SIG-M5 treated with dmso at 0.1 percent for 504 hours (cell line): ENCODE measurements around the gene PLET1.
A peak's percentile ranks its signal among the peaks of the same experiment; 100 is the strongest.

Source experiments
- DNase-seq: peaks from one replicate; lab custom pipeline; 2025; ENCODE audit not compliant: unreplicated experiment; lab: John Stamatoyannopoulos, UW

Gene PLET1

GRCh38 chr11:112260490-112260889 lies at the start of gene PLET1:
Gene PLET1 (minus strand): TSS chr11:112260860. CDS start chr11:112260589, 271 bp downstream.
- no peak for DNase-seq

- peak; percentile 11 for DNase-seq
Measured at GRCh38 chr11:112310419-112310818, 49.8 kb upstream of the PLET1 start.

DNA sequence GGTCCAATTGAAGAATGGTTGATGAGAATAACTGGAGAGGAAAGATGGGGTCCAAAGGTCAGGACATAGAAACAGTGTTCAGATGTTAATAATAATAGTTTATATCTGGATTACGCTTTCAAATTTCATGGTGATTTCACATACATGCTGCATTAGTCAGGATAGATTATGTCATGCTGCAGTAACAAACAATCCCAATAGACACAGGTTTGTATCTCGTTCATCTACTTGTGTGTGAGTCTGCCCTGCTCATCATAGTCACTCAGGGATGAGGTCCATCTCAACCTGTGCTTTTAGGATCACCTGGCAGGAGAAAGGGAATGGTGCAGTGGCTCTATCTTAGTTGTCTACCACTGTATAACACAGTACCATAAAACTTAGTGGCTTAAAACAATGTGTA lies 48.0 kb upstream of the PLET1 start:
- DNase-seq: no peak

DNA sequence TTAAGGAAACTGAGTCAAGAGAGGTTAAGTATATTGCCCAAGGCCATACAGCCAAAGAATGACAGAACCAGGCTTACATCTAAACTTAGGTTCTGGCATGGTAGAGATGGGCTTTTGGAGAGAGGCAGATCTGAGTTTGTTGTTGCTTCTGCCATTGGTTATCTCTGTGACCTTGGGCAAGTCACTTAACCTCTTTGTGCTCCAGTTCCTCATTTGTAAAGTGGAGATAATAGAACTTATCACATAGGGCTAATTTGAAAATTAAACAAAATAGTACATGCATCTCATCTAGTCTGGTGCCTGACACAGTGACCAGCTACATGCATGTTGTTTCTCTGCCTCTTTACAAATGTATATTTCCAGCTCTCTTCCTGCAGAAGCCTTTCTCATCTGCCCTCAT lies 47.0 kb upstream of the PLET1 start:
- DNase-seq: no peak

DNA sequence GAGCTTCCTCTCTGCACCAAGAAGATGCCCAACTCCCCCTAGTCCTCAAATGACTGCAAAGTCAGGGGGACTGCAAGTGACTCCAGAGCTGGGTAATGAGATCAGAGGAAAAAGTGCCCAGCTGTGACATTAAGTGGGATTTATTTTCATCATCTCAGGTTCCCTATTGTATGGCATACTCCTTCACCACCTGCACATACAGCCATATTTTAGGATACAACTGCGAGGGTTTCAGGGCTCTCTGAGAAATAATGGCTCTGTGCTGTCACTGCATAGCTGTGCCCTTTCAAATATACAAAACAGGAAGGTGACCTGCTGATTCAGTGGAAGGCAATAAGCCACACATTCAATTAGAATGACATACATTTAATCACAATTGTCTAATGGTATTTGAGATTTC lies 45.6 kb upstream of the PLET1 start:
- DNase-seq: no peak

GRCh38 chr11:112304914-112305313 lies 44.3 kb upstream of the PLET1 start:
- DNase-seq: no peak

DNA sequence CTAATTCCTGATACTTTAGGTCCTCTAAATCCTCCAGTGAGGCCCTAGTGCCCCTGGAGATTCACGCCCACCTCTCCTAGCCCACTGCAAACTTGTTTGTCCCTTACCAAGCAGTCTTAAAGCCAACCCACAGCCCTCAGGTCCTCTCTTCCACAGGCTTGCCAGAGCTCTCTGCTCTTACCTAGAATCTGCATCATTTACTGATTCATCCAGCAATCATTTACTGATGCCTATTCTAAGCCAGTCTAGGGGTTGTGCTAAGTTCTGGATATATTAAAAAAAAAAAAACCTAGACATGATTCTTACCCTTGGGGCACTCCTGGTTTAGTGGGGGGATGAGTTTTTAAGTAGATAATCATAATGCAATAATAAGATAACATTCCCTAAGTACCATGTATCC lies 43.0 kb upstream of the PLET1 start:
- DNase-seq: no peak

DNA sequence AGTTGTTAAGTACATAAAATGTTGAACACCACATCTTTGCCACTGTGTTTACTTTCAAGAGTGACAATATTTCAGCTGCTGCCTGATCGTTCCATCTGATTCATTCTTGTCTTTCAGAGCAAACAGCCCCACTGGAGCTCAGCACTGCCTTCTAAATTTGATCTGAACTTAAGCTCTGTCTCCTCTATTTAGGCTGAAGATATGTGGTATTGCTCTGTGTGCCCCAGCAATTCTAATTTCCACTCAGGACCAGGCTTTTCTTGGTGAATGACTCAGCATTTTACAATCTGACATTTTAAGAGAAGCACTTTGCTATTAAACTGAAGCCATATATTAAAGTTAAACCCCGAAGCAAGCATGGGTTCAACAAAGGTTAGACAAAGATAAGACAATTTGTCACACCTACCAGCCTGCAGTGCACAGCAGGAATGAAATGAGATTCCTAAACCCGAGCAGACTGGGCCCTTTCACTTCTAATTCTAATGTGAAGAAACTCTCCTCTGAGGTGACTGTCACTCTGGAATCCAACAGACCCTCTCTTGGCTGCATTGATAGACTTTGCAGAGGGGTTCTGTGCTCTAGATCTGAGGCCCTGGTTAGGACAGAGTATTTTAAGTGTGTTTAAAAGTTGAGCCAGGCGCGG lies 41.7 kb upstream of the PLET1 start:
- no peak for DNase-seq

DNA sequence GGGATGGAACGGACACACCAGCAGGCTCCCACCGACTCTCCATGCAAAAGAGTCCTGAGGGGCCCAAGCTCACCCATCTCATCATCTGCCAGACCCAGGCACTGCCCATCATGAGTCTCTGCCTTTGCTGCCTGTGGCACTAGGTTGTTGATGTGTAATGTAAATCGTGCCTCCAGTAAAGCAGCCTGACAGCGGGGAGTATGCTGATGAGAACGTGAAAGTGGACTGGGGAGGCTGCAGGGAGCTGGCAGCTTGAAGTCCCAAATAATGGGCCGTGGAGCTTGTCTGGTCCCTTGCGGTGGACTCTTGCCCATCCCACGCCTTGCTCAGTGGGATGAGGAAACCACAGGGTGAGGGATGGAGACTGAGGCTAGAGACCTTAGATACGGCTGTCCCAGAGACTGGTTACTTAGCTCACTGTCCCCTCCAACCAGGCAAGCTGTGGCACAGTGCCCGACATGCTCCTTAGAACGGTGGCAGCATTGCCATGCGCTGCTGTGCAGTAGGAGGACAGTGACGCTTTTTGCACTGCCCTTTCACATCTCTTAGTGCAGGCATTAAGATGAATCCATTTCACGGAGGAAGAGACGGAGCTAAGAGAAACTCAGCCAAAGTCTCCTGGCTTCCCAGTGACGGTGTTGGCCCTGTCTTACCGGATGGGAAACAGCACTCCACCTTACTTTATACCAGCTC lies 39.6 kb upstream of the PLET1 start:
- DNase-seq: no peak

GRCh38 chr11:112298535-112298934 lies 37.9 kb upstream of the PLET1 start:
- DNase-seq: no peak

DNA sequence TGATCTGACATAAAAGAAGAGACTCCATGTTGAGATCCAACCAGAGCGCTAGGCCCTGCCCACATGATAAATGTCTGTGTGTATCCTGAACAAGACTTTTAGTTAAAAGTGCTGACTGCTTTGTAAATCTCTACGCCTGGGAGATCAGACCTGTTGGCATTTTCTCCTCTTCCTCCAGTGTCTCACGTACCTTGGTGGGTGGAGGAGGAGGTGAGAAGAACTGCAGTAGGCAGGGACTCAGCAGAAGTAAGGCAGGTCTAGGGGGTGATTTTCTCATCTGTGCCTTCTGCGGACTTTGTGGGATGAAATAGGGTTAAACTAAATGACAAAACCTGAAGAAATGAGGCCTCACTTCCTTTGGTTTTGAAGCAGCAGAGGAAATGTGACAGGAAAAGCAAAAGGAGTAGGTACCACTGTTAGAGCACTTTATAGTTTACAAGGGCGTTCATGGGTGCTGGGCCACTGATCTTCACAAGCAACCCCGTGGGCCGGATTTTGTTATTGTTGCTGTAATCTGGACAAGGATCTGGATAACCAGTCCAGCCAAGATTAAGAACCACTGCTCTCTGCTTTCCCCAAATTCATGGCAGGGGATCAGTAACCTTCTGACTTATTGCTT lies 36.7 kb upstream of the PLET1 start:
- no peak for DNase-seq

DNA sequence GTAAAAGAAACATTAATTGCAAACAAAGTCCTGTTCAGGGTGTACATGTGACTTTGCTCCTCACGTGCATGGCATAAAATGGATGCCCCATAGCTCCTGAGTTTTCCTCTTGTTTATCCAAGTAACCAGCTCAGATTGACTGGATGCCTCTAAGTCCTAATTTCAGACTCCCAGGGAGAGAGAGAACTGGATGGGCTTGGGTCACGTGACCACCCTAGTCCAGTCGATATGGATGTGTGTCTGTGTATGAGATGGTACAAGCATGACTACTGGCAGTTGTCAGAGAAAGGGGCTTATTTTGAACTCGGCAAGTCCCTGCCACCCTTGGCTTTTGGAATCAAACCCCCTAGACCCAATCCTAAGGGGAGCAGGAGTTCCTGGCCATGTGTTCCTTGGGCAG lies 35.4 kb upstream of the PLET1 start:
- DNase-seq: no peak

DNA sequence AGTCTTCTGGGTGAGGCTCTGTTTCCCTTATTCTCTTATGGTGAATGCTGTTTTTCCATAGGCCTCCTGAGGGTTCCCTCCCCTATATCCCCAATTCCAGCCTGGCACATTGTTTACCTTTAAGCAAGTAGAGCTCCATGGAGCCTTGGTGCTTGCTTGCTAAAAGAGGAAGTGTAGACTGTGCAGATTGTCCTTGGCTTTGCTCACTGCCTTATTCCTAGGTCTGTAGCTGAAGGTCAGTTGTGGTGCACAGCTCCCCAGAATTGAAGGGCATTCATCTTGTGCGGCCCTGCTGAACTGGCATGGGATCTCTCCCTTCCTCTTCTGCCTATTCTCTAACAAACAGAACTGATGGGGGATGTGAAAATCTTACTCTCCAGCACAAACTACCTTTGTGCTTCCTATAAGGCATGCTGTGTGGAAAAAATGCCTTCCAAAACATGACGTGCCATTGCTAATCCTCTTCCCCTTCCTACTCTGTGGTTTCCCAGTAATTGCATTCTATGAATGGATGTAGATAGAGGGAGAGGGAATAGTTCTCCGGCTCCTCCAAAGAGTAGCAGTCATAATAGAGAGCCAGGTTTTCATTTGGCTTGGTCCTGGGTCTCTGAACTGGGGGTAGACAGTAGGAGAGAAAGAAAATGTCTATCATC lies 34.2 kb upstream of the PLET1 start:
- peak; percentile 40 for DNase-seq

DNA sequence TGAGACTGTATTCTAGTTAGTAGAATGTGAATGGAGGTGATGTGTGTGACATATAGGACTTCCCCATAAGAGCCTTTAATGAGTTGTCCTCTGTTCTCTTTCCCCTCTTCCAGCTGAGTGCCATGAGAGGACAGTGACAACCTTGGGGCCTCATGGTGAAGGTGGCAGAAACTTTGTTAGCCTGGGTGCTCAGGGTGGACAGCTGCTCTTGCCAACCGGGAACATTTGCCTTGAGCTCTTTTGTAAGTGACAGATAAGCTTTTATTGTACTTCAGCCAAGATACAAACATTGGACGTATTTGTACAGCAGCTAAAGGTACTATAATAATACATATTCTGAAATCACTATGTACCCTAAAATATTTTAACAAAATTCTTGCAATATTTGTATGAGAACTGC lies 33.0 kb upstream of the PLET1 start:
- DNase-seq: no peak

DNA sequence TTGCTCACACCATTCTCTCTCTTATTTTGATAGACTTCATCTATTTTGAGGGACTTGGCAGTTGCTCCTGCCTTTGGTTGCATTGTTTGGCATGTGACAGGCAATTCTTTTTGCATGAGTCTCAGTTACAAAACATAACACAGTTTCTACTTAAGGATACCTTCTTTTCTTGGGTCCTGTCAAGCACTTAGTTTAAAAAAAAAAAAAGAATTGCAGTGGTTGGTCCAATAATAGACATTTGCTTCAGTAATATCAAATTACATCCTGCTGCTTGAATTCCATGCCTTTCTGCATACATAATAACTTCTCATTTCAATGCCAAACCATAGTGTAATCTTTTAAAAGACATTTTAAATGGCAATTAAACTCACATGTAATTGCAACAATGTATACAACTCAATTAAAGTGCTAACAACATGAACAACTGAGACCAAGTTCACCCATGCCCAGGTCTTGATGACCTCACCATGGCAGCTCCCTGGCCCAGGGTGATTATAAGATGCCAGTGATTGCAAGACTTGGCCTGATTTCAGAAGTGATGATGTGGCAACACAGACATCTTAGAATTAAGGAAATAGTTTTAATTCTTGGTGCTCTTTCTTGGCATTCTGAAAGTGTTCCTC lies 32.2 kb upstream of the PLET1 start:
- no peak for DNase-seq

GRCh38 chr11:112292188-112292587 lies 31.5 kb upstream of the PLET1 start:
- DNase-seq: no peak

GRCh38 chr11:112291191-112291590 lies 30.5 kb upstream of the PLET1 start:
- DNase-seq: no peak

DNA sequence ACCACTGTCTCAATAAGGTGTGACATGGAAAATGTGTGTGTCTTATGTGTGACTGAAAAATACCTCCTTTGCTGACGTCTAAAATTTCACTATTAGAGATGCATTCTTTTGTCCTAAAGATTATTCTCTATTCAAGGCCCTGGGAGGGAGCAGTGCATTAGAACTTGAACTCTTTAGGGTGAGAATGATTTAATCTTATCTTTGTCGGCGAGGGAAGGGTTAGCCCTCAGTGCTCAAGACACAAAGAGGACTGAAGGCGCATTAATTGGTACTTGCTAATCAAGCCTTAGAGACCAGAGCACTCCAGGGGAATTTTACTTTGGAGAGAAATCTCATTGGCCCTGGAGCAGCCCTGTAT lies 29.8 kb upstream of the PLET1 start:
- DNase-seq: no peak

DNA sequence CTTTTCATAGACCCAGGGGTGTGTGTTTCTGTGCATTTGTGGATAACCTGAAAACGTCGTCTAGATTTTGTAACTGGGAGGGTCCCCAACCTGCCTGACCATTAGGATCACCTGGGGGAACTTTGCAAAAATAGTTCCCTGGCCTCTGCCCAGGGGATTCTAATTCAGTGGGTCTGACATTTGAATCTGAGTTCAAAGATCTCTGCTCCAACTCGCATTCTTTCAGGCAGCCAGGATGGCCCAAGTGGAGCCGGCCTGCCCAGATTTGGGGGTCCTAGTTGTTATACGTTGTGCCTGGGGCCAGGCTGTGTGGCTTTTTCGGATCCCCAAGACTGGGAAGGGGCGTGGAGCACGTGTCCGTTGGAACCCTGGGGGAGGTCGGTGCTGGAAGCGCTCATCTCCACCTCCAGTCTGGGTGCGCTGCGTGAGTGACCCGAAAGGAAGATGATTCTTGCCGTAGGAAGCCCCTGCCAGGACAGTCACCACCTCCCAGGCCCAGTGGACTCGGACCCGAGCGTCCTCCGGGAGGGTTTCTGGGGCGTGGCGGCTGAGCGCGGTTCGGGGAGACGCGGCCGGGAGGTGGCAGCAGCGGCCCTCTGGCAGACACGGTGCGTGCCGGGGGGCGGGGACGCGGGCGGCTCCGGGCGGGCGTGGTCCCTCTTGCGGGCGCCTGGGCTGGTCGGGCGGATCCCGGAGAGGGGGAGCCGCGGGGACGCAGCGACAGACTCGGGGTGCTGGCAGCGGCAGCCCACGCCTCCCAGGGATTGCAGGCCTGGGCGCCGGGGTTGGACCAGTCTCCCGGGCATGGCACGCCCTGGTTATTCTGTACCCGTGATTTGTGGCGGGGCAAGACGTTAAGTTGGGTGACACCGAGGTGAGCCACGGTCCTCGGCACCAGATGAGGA lies 29.2 kb upstream of the PLET1 start:
- peak; percentile 42 for DNase-seq

GRCh38 chr11:112288021-112288420 lies 27.4 kb upstream of the PLET1 start:
- no peak for DNase-seq
